B cell (primary cell): Measurements from ENCODE around the gene CASTOR1.

Experiments used
- CTCF ChIP-seq: fragments of 200-600 bp; IDR thresholded peaks from one replicate; pipeline ENCODE4 v1.8.0; 2022; ENCODE audit warnings: antibody characterized with exemption, mild to moderate bottlenecking
- EZH2 ChIP-seq: IDR thresholded peaks from 2 replicates; pipeline ENCODE4 v1.6.1; 2012; ENCODE audit warnings: borderline replicate concordance, low read depth, mild to moderate bottlenecking, moderate library complexity, low read length; ENCODE audit not compliant: insufficient read depth, poor library complexity, severe bottlenecking

GRCh38 chr22:30297276-30297990, 8.1 kb upstream of the CASTOR1 start:
- TF ChIP-seq CTCF (no peak), EZH2 (no peak)
